SK-N-SH (cell line): Measurements from ENCODE around the gene LDHA. TPM values are rescaled to one million over a fixed set of nuclear protein-coding genes. Genes with fewer than 3 reads are reported as not detected.

Experiments used
- CTCF ChIA-PET: fragments of 300-600, 350-600 bp; formaldehyde crosslinking; extraction: SDS; loops from one replicate; lab custom pipeline; 2021; lab: Yijun Ruan, JAX
- POLR2A ChIA-PET: fragments of 350-600 bp; sonication (Branson Sonifier 250); formaldehyde crosslinking; extraction: SDS; loops from one replicate; lab custom pipeline; 2020; ENCODE audit warnings: antibody characterized with exemption, inconsistent platforms; lab: Yijun Ruan, JAX
- DNase-seq: peaks from one replicate; pipeline ENCODE4 v3.0.0; 2012
- H2AFZ ChIP-seq: fragments of 200-600 bp; sonication (generic); 2 replicates; pipeline ENCODE4 v1.8.1; 2016; ENCODE audit warnings: antibody characterized with exemption, mild to moderate bottlenecking, low read depth
- H3F3A ChIP-seq: fragments of 200-600 bp; sonication (generic); replicated peaks from 2 replicates; pipeline ENCODE3; 2016; ENCODE audit warnings: antibody characterized with exemption, mild to moderate bottlenecking; ENCODE audit not compliant: insufficient read depth
- H3K27ac ChIP-seq, 2 experiments: fragments of 200-500 bp in 1 of 2; fragments of 200-600 bp in 1 of 2; sonication (Bioruptor generic) in 1 of 2; sonication (generic), shearing (Covaris generic) in 1 of 2; 2 replicates each; pipeline versions ENCODE4 v1.5.1 to v1.6.1; 2014 to 2016; ENCODE audit warnings: low read depth in 2 of 2, inconsistent platforms in 1 of 2, low read length in 1 of 2, mild to moderate bottlenecking in 1 of 2, mixed read lengths in 1 of 2
- H3K27me3 ChIP-seq: fragments of 200-600 bp; sonication (generic), shearing (Covaris generic); 2 replicates; pipeline ENCODE4 v1.6.1; 2016; ENCODE audit warnings: mixed run types; ENCODE audit not compliant: insufficient read depth
- H3K36me3 ChIP-seq, 2 experiments: fragments of 200-500 bp in 1 of 2; fragments of 200-600 bp in 1 of 2; sonication (Bioruptor generic) in 1 of 2; sonication (generic) in 1 of 2; replicated peaks in 1 of 2; 2 replicates each; pipeline versions ENCODE3 to v1.5.1; 2014 to 2016; ENCODE audit warnings: low read length in 1 of 2, mild to moderate bottlenecking in 1 of 2; ENCODE audit not compliant: insufficient read depth in 2 of 2, control insufficient read depth in 1 of 2
- H3K4me1 ChIP-seq, 2 experiments: fragments of 200-500 bp in 1 of 2; fragments of 200-600 bp in 1 of 2; sonication (Bioruptor generic) in 1 of 2; sonication (generic), shearing (Covaris generic) in 1 of 2; 2 replicates each; pipeline versions ENCODE4 v1.5.1 to v1.6.1; 2014 to 2016; ENCODE audit warnings: low read depth in 1 of 2, low read length in 1 of 2, mixed run types in 1 of 2; ENCODE audit not compliant: insufficient read depth in 2 of 2, control insufficient read depth in 1 of 2
- H3K4me2 ChIP-seq: fragments of 200-600 bp; sonication (generic), shearing (Covaris generic); 2 replicates; pipeline ENCODE4 v1.6.1; 2017; ENCODE audit warnings: mixed run types
- H3K4me3 ChIP-seq, 2 experiments: fragments of 200-500 bp in 1 of 2; fragments of 200-600 bp in 1 of 2; sonication (Bioruptor generic) in 1 of 2; sonication (generic), shearing (Covaris generic) in 1 of 2; 2 replicates each; pipeline versions ENCODE4 v1.5.1 to v1.8.1; 2014 to 2016; ENCODE audit warnings: low read depth in 2 of 2, inconsistent platforms in 1 of 2, low read length in 1 of 2, mild to moderate bottlenecking in 1 of 2, mixed read lengths in 1 of 2, moderate library complexity in 1 of 2
- H3K79me2 ChIP-seq: fragments of 200-600 bp; sonication (generic); 2 replicates; pipeline ENCODE4 v1.8.1; 2017; ENCODE audit warnings: mild to moderate bottlenecking; ENCODE audit not compliant: insufficient read depth
- H3K9ac ChIP-seq: fragments of 200-600 bp; sonication (generic); 2 replicates; pipeline ENCODE4 v1.6.1; 2017; ENCODE audit warnings: mixed run types
- H3K9me2 ChIP-seq: fragments of 200-600 bp; sonication (generic); 2 replicates; pipeline ENCODE4 v1.6.1; 2017; ENCODE audit warnings: mixed run types
- H3K9me3 ChIP-seq: fragments of 200-600 bp; sonication (generic); 2 replicates; pipeline ENCODE4 v1.6.1; 2017; ENCODE audit warnings: mixed run types, mild to moderate bottlenecking, moderate library complexity
- H4K20me1 ChIP-seq: fragments of 200-600 bp; sonication (generic); 2 replicates; pipeline ENCODE4 v1.6.1; 2017; ENCODE audit warnings: mild to moderate bottlenecking, mixed run types; ENCODE audit not compliant: insufficient read depth
- CHD2 ChIP-seq: fragments of 150-350 bp; IDR thresholded peaks from 2 replicates; pipeline ENCODE4 v1.6.1; 2018; ENCODE audit warnings: low read length; ENCODE audit not compliant: partially characterized antibody
- ELF1 ChIP-seq: IDR thresholded peaks from 2 replicates; pipeline ENCODE4 v1.4.0; 2012
- EP300 ChIP-seq, 2 experiments: IDR thresholded peaks; 2 replicates each; pipeline versions ENCODE4 v1.4.0 to v1.6.1; 2012; ENCODE audit warnings: borderline replicate concordance in 1 of 2, low read depth in 1 of 2, low read length in 1 of 2
- EZH2phosphoT487 ChIP-seq: fragments of 200-600 bp; sonication (generic); IDR thresholded peaks from 2 replicates; pipeline ENCODE4 v1.6.1; 2017; ENCODE audit warnings: low read depth, mixed run types, mild to moderate bottlenecking, antibody characterized with exemption, moderate library complexity, borderline replicate concordance
- FOSL2 ChIP-seq: IDR thresholded peaks from 2 replicates; pipeline ENCODE4 v1.4.0; 2012; ENCODE audit warnings: low read depth, mild to moderate bottlenecking, moderate library complexity, borderline replicate concordance
- FOXM1 ChIP-seq: IDR thresholded peaks from 2 replicates; pipeline ENCODE4 v1.4.0; 2012; ENCODE audit warnings: low read depth, mild to moderate bottlenecking
- GATA2 ChIP-seq: sonication (generic); formaldehyde crosslinking; IDR thresholded peaks from 2 replicates; pipeline ENCODE4 v1.5.0; 2020; ENCODE audit warnings: mild to moderate bottlenecking, missing genetic modification reagents
- JUND ChIP-seq: IDR thresholded peaks from 2 replicates; pipeline ENCODE4 v1.4.0; 2012
- MEF2A ChIP-seq: IDR thresholded peaks from 2 replicates; pipeline ENCODE4 v1.4.0; 2012; ENCODE audit warnings: low read depth, borderline replicate concordance
- MXI1 ChIP-seq: IDR thresholded peaks from 2 replicates; pipeline ENCODE4 v1.6.1; 2012; ENCODE audit warnings: mild to moderate bottlenecking, low read depth, low read length, improper control_type of control experiment
- NFIC ChIP-seq: IDR thresholded peaks from 2 replicates; pipeline ENCODE4 v1.4.0; 2012; ENCODE audit warnings: borderline replicate concordance
- NRF1 ChIP-seq: IDR thresholded peaks from 2 replicates; pipeline ENCODE4 v1.6.1; 2012; ENCODE audit warnings: low read depth, mild to moderate bottlenecking, low read length
- POLR2AphosphoS5 ChIP-seq: IDR thresholded peaks from 2 replicates; pipeline ENCODE4 v1.6.1; 2012; ENCODE audit warnings: low read depth, low read length
- RAD21 ChIP-seq: IDR thresholded peaks from 2 replicates; pipeline ENCODE4 v1.6.1; 2012; ENCODE audit warnings: mild to moderate bottlenecking, low read length
- RCOR1 ChIP-seq: fragments of 150-350 bp; IDR thresholded peaks from 2 replicates; pipeline ENCODE4 v1.6.1; 2017; ENCODE audit warnings: antibody characterized with exemption, low read length
- RFX5 ChIP-seq: IDR thresholded peaks from 2 replicates; pipeline ENCODE4 v1.6.1; 2012; ENCODE audit warnings: mild to moderate bottlenecking, improper control_type of control experiment, low read length
- RXRA ChIP-seq: IDR thresholded peaks from 2 replicates; pipeline ENCODE4 v1.4.0; 2012; ENCODE audit warnings: low read depth, mild to moderate bottlenecking, borderline replicate concordance
- TAF1 ChIP-seq: IDR thresholded peaks from 2 replicates; pipeline ENCODE4 v1.6.1; 2012; ENCODE audit warnings: low read depth, mild to moderate bottlenecking, low read length, moderate library complexity, borderline replicate concordance
- TCF12 ChIP-seq: IDR thresholded peaks from 2 replicates; pipeline ENCODE4 v1.4.0; 2012
- WGBS: methylation state at CpG from one replicate; pipeline ENCODE4 v1.1.6; 2017; ENCODE audit warnings: low lambda C conversion rate; 5-methylcytosine and 5-hydroxymethylcytosine counted together
- polyA plus RNA-seq, 3 experiments: library from polyadenylated mRNA; depleted of rRNA; stranded (reverse); fragments of >200 nt; gene quantifications; 2 replicates each; pipeline ENCODE4 v1.2.3, GENCODE V29; 2012
- TF ChIP-seq, protein P1 (sequence below): IDR thresholded peaks from 2 replicates; pipeline ENCODE4 v1.4.0; 2012; ENCODE audit warnings: low read depth, borderline replicate concordance
- TF ChIP-seq, protein P2 (sequence below): fragments of 200-600 bp; sonication (generic); IDR thresholded peaks from 2 replicates; pipeline ENCODE4 v1.6.1; 2017; ENCODE audit warnings: antibody characterized with exemption, mild to moderate bottlenecking, moderate library complexity
- TF ChIP-seq, protein P3 (sequence below): fragments of 150-350 bp; IDR thresholded peaks from 2 replicates; pipeline ENCODE4 v1.6.1; 2016; ENCODE audit warnings: mild to moderate bottlenecking, low read depth, low read length
- TF ChIP-seq, protein P4 (sequence below): fragments of 150-350 bp; IDR thresholded peaks from 2 replicates; pipeline ENCODE4 v1.6.1; 2017; ENCODE audit warnings: antibody characterized with exemption, low read length, low read depth, borderline replicate concordance
- TF ChIP-seq, protein P5 (sequence below): IDR thresholded peaks from 2 replicates; pipeline ENCODE4 v1.6.1; 2012; ENCODE audit warnings: mild to moderate bottlenecking, low read depth, low read length, moderate library complexity

The LDHA gene
- polyA plus RNA-seq, 1 of the 3 experiments (the other 2 are of a cell fraction): 524 TPM

DNA sequence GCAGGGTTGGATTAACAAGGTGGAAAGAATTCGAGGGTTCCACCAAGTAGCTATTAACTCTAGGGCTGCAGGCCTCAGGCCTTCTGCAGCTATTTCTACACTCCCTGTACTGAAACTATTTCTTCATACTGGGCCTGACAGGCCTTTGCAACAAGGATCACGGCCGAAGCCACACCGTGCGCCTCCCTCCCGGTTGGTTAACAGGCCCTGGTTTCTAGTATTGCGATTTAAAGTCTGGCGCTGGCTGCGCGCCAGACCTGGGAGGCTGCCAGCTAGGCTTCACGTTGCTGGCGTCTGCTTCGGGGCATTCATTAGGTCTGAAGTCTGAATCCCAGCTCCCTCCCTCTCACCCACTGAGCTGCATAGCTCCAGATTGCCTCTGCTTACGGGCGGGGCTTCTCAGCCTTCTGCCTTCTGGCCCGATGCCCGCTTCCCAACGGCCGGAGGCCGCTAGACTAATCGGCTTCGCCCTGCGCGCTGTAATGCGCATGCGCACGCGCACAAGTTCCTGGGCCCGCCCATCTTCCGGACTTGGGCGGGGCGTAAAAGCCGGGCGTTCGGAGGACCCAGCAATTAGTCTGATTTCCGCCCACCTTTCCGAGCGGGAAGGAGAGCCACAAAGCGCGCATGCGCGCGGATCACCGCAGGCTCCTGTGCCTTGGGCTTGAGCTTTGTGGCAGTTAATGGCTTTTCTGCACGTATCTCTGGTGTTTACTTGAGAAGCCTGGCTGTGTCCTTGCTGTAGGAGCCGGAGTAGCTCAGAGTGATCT lies 1.6 kb downstream of the LDHA start:
- H3K9ac ChIP-seq: peak overlapping the region; percentile 99
- peaks cover 12% of the 10 kb centered on the region in 2 experiments; a peak in 3 of 4 replicates for H3K4me1 ChIP-seq
- H3K9me3 ChIP-seq: no peaks in the 10 kb centered on the region
- peaks cover 40 to 49% of the 10 kb centered on the region in 2 experiments for H3K36me3 ChIP-seq
- peak overlapping the region; percentile 89 to 96 for H3K27ac ChIP-seq
- peak overlapping the region; percentile 97 for H3K4me2 ChIP-seq
- peak; percentile 93 for DNase-seq
- POLR2A ChIA-PET: interaction anchor here (0.8 to 4.0 kb wide), 10 partner anchors 9 to 193 kb away, joined by 3 to 45 read pairs (median 7); partner anchors contain the start of genes GTF2H1, HPS5, TSG101 and UEVLD
- peaks cover 52% of the 10 kb centered on the region for H4K20me1 ChIP-seq
- H3K27me3 ChIP-seq: no peaks in the 10 kb centered on the region
- CTCF ChIA-PET: interaction anchor here (0.8 to 1.4 kb wide), 5 partner anchors 10 to 152 kb away, joined by 3 to 4 read pairs (median 3); no protein-coding TSS in a partner anchor
- H3K4me3 ChIP-seq: peak overlapping the region; percentile 84 to 98
- no peaks in the 10 kb centered on the region for H3K9me2 ChIP-seq
- peaks cover 58% of the 10 kb centered on the region for H3F3A ChIP-seq
- no peak overlapping the region for H2AFZ ChIP-seq
- 4% methylated on average over 8 of the region's 46 CpGs for WGBS
- peaks cover 68% of the 10 kb centered on the region for H3K79me2 ChIP-seq
- no peak for TF ChIP-seq FOSL2
- TF ChIP-seq NFIC: peak; percentile 97
- TF ChIP-seq, protein P1, sequence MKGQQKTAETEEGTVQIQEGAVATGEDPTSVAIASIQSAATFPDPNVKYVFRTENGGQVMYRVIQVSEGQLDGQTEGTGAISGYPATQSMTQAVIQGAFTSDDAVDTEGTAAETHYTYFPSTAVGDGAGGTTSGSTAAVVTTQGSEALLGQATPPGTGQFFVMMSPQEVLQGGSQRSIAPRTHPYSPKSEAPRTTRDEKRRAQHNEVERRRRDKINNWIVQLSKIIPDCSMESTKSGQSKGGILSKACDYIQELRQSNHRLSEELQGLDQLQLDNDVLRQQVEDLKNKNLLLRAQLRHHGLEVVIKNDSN: no peak
- peak; percentile 94 for TF ChIP-seq RCOR1
- peak; percentile 58; the same call in 1 of the 2 replicates for TF ChIP-seq POLR2AphosphoS5
- TF ChIP-seq NRF1: peak; percentile 90
- peak; percentile 66; the same call in 1 of the 2 replicates for TF ChIP-seq TCF12
- TF ChIP-seq GATA2: no peak
- TF ChIP-seq, protein P2, sequence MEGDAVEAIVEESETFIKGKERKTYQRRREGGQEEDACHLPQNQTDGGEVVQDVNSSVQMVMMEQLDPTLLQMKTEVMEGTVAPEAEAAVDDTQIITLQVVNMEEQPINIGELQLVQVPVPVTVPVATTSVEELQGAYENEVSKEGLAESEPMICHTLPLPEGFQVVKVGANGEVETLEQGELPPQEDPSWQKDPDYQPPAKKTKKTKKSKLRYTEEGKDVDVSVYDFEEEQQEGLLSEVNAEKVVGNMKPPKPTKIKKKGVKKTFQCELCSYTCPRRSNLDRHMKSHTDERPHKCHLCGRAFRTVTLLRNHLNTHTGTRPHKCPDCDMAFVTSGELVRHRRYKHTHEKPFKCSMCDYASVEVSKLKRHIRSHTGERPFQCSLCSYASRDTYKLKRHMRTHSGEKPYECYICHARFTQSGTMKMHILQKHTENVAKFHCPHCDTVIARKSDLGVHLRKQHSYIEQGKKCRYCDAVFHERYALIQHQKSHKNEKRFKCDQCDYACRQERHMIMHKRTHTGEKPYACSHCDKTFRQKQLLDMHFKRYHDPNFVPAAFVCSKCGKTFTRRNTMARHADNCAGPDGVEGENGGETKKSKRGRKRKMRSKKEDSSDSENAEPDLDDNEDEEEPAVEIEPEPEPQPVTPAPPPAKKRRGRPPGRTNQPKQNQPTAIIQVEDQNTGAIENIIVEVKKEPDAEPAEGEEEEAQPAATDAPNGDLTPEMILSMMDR: no peak
- peak; percentile 27 to 66; a peak in 2 of 4 replicates for TF ChIP-seq EP300 (IDR thresholded peaks at IDR 0.05; ENCODE audit: borderline replicate concordance in 1 of 2, low read depth in 1 of 2, low read length in 1 of 2)
- TF ChIP-seq RFX5: peak; percentile 46; the same call in 1 of the 2 replicates
- TF ChIP-seq CHD2: peak; percentile 82
- TF ChIP-seq MEF2A: no peak
- TF ChIP-seq RXRA: no peak
- no peak for TF ChIP-seq JUND
- TF ChIP-seq, protein P3, sequence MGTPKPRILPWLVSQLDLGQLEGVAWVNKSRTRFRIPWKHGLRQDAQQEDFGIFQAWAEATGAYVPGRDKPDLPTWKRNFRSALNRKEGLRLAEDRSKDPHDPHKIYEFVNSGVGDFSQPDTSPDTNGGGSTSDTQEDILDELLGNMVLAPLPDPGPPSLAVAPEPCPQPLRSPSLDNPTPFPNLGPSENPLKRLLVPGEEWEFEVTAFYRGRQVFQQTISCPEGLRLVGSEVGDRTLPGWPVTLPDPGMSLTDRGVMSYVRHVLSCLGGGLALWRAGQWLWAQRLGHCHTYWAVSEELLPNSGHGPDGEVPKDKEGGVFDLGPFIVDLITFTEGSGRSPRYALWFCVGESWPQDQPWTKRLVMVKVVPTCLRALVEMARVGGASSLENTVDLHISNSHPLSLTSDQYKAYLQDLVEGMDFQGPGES: no peak
- no peak for TF ChIP-seq FOXM1
- TF ChIP-seq RAD21: no peak; the same call in 1 of the 2 replicates
- TF ChIP-seq, protein P4, sequence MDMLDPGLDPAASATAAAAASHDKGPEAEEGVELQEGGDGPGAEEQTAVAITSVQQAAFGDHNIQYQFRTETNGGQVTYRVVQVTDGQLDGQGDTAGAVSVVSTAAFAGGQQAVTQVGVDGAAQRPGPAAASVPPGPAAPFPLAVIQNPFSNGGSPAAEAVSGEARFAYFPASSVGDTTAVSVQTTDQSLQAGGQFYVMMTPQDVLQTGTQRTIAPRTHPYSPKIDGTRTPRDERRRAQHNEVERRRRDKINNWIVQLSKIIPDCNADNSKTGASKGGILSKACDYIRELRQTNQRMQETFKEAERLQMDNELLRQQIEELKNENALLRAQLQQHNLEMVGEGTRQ: no peak
- TF ChIP-seq TAF1: peak; percentile 74
- TF ChIP-seq ELF1: peak; percentile 69; the same call in 1 of the 2 replicates
- no peak for TF ChIP-seq EZH2phosphoT487
- TF ChIP-seq, protein P5, sequence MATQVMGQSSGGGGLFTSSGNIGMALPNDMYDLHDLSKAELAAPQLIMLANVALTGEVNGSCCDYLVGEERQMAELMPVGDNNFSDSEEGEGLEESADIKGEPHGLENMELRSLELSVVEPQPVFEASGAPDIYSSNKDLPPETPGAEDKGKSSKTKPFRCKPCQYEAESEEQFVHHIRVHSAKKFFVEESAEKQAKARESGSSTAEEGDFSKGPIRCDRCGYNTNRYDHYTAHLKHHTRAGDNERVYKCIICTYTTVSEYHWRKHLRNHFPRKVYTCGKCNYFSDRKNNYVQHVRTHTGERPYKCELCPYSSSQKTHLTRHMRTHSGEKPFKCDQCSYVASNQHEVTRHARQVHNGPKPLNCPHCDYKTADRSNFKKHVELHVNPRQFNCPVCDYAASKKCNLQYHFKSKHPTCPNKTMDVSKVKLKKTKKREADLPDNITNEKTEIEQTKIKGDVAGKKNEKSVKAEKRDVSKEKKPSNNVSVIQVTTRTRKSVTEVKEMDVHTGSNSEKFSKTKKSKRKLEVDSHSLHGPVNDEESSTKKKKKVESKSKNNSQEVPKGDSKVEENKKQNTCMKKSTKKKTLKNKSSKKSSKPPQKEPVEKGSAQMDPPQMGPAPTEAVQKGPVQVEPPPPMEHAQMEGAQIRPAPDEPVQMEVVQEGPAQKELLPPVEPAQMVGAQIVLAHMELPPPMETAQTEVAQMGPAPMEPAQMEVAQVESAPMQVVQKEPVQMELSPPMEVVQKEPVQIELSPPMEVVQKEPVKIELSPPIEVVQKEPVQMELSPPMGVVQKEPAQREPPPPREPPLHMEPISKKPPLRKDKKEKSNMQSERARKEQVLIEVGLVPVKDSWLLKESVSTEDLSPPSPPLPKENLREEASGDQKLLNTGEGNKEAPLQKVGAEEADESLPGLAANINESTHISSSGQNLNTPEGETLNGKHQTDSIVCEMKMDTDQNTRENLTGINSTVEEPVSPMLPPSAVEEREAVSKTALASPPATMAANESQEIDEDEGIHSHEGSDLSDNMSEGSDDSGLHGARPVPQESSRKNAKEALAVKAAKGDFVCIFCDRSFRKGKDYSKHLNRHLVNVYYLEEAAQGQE: no peak; the same call in 1 of the 2 replicates
- TF ChIP-seq MXI1: peak; percentile 94
